ENCODE measurements around the gene TM4SF20.
"Not testable (repeated sequence)": the region's sequence is repeated elsewhere in the genome, so short reads cannot be mapped to it uniquely, and the experiment has no call there.

Gene TM4SF20

DNA sequence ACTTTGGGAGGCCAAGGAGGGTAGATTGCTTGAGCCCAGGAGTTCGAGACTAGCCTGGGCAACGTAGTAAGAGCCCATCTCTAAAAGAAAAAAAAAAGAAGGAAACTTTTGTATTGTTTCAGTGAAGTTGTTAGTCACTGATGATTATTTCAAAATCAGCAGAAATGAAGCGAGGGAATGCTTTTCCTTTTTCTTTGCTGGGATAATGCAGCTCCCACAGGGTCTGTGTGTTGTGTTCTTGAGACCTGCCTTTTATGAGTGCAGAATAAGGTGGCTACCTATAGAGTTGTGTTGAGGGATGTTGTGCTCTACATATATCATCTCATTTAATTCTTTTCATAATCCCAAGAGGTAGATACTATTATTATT is 11.7 kb downstream of the TM4SF20 start:
- no peak for DNase-seq (ENCODE audit: low read depth, low spot score)

DNA sequence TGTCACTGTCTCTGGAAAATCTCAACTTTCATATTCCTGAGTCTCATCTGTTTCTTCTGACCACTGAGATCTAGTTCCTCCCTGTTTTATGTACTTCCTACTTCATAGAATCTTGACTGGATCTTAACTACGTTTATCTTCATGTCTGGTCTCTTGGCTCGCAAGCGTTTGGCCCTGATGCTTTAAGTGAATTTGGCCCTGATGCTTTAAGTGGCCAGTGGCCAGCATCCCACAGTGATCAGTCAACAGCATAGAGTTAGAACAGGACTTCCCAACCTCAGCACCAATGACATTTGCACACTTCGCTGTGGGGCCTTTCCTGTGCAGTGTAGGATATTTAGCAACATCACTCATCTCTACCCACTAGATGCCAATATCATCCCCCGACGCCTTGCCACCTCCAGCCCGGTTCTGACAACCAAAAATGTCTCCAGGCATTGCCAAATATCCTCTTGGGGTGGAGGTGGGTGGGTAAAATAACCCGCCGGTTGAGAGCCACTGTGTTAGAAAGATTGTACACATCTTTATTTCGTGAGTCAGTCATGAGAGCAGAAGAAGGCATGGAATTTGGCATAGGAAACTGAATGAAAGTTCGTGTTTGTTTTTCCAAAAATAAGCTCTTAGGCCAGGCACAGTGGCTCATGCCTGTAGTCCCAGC is 12.2 kb downstream of the TM4SF20 start:
- no peak for DNase-seq (ENCODE audit: low read depth, low spot score)

GRCh38 chr2:227365833-227366232 is 13.3 kb downstream of the TM4SF20 start:
- DNase-seq (ENCODE audit: low read depth, low spot score) = no peak

DNA sequence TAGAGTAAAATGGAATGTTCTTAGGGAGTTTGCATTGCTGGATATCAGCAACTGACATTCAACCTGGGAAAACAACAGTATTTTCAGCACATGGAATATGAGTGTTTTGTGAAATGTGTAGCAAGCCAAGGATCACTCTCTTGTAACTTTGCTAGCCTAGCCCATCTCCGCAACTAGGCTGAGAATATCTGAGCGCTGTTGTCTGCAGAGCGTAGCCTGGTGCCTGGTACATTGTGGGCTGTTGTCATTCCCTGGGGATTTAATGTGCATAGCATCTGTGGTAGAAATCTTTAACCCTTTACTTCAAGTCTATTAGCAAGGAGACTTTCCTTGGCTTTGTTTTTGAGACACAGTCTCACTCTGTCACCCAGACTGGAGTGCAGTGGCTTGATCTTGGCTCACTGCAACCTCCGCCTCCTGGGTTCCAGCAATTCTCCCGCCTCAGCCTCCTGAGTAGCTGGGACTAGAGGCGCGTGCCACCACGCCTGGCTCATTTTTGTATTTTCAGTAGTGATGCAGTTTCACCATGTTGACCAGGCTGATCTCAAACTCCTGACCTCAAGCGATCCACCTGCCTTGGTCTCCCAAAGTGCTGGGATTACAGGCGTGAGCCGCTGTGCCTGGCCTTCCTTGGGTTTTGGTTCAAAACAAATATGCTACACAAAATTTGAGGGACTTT is 14.4 kb downstream of the TM4SF20 start:
- not testable (repeated sequence) for DNase-seq (ENCODE audit: low read depth, low spot score)

DNA sequence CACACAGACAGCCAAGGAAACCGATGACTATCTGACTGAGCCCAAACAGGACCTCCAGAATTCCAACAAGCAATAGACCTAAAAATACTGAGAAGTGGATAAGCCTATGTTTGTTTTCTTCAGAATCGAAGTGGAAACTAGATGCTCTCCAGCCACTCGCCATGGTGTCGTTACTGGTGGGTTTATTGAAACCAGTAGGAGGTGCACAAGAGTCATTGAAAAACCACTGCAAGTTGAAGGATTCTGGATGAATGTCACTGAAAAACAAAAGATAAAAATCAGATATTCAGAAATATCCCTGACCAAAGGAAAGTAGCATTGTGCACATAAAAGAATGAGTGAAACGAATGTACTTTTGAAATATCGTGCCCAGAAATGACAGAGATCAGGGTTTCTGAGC is 15.3 kb downstream of the TM4SF20 start:
- no peak for DNase-seq (ENCODE audit: low read depth, low spot score)

- no peak for DNase-seq (ENCODE audit: low read depth, low spot score)
These were observed 18.8 kb downstream of the TM4SF20 start for GRCh38 chr2:227360351-227360750.

DNA sequence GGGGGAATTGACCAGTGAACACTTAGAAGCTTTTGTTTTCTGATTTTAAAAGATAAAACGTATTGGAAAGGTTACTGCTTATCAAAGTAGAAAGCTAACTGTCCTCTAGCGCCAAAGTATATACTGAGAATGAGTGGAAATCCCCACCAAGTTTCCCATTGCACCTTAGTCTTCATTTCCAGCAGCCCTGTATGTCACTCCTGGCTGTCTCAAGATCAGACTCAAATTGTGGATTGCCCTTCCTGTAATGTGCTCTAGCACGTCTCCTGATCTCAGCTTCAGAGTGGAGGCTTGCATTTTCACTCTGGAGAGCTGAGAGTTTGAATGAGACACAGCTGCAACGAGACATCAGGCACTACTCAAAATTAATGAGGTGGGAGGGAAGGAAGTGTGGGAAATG is 27.5 kb downstream of the TM4SF20 start:
- DNase-seq (ENCODE audit: low read depth, low spot score) = no peak

- DNase-seq (ENCODE audit: low read depth, low spot score) = no peak
These were observed 29.0 kb downstream of the TM4SF20 start for GRCh38 chr2:227349989-227350612.

GRCh38 chr2:227348324-227348723 is 30.8 kb downstream of the TM4SF20 start:
- DNase-seq (ENCODE audit: low read depth, low spot score) = no peak

DNA sequence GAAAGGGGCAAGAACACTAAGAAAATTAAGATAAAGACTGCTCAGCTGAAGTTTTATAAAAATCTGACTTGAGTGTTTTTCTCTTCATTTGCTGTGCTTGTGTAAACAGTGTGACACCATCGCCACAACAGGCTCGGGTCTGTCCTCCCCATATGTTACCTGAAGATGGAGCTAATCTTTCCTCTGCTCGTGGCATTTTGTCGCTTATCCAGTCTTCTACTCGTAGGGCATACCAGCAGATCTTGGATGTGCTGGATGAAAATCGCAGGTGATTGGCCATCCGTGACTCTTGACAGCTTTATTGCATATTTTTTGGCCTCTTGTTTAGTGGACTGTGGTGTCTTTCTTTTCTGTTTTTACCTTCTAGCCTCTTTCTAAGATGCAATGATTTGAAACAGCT is 32.0 kb downstream of the TM4SF20 start:
- DNase-seq (ENCODE audit: low read depth, low spot score) = no peak

DNA sequence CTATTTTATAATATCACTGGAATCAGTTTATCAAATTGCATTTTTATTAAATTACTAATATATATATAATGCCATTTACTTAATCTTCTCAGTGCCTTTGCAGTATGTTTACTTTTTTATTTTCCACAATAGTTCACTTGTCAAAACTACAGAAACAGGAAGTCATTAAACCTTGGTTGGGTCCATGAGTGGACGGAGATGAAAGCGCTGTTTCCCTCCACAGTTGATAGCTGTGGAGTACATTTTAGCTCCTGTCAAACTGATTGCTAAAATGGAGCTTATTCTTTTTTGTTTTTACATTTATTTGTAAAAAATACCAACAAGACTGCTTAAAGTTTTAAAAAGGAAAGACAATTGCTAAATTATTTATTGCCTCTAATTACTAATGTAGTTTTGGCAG is 34.9 kb downstream of the TM4SF20 start:
- DNase-seq (ENCODE audit: low read depth, low spot score) = no peak

DNA sequence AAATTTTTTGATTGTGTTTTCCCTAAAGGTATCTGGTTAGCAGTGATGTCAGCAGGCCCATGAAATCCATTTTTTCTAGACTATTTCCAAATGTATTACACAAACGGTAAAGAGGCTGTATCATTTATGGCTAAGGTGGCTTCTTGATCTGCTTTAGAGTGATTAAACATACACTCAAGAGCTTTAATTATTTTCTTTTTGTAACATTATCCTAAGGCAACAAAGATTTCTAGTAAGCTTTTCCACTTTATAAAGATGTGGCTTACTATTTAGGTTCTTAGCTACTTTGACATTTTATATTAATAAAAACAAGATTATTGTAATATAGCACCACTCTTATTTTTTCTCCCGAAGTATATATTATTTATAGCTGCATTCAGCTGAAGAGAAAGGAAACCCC is 37.6 kb downstream of the TM4SF20 start:
- DNase-seq (ENCODE audit: low read depth, low spot score) = no peak

DNA sequence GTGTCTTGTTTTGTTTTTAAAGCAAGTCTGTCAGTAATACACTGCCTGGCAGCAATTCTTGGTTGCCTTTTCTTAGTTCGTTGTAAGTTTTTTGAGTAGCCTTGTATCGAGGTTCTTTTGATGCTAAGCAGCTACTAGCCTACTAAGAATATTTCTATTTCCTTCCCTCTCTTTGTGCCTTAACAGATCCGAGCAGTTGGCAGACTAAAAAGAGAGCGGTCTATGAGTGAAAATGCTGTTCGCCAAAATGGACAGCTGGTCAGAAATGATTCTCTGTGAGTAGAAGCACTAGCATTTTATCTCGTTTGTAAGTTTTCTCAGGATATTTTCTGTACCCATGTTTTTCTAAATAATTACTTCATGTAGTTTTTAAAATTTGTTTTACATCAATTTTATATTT is 39.0 kb downstream of the TM4SF20 start:
- no peak for DNase-seq (ENCODE audit: low read depth, low spot score)

- DNase-seq (ENCODE audit: low read depth, low spot score) = no peak
These were observed 40.0 kb downstream of the TM4SF20 start for GRCh38 chr2:227339098-227339599.

- no peak for DNase-seq (ENCODE audit: low read depth, low spot score)
These were observed 41.7 kb downstream of the TM4SF20 start for GRCh38 chr2:227337442-227337841.

GRCh38 chr2:227335713-227336112 is 43.4 kb downstream of the TM4SF20 start:
- no peak for DNase-seq (ENCODE audit: low read depth, low spot score)

- DNase-seq (ENCODE audit: low read depth, low spot score) = no peak
These were observed 52.3 kb downstream of the TM4SF20 start for GRCh38 chr2:227326783-227327182.

DNA sequence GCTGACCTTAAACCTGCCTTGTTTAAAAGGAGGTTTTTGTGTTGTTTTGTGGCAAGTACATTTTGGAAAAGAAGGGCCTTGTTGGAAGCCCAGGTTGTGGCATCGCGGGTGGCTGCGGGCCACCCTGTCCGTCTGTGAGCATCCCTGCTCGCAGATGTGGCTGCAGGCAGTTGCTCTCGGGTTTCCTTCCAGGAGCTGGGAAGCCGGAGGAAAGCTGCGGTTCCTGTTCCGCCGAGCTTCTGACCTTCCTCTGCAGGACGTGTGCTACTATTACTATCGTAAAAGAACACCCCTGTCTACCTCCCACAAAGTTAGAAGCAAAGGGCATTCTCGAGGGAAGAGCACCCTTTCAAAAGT is 53.3 kb downstream of the TM4SF20 start:
- no peak for DNase-seq (ENCODE audit: low read depth, low spot score)

DNA sequence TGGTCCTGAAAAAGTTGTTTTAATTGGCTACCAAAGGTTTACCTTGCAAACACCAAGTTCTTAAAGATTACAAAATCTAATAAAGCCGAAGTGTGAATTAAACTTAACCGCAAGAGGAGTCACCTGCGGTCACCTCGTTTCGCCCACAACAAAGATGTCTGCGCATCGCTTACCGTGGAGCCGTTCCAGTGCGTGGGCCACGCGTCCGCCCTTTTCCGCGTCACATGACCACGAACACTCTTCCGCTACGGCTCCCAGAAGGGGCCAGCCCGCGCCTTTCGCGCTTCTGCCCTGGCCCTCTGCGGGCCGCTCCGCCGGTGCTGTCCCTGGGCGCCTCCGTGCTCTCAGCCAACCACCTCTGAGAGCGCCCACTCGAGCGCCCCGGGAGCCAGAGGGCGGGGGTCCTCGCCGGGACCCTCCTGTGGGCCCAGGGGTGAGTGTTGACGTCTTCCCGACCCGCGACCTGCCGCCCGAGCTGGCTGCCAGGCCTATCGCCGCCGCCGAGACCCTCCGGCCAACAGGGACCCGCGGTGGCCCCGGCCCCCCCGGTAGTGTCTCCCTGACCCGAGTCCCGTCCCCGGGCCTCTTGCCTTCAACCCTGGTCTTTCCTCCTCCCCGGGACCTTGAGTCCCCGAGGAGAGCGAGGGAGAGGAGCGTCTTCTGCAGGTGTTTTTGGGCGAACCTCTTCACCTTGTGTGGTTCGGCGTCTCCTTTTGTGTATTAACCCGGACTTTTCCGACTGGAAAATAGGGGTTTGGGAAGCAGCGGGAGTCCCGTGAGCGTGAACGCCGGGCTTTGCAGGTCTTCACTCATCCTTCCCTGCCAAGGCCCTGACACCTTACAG is 53.9 kb downstream of the TM4SF20 start, which contains the start of gene MFF:
MFF (plus strand) TSS at position 257 of the 844 bp plus-strand sequence. CDS start 5,415 bp downstream, outside the sequence.
- DNase-seq (ENCODE audit: low read depth, low spot score) = peak; percentile 67

GRCh38 chr2:227324642-227324994 is 54.5 kb downstream of the TM4SF20 start:
- DNase-seq (ENCODE audit: low read depth, low spot score) = no peak

DNA sequence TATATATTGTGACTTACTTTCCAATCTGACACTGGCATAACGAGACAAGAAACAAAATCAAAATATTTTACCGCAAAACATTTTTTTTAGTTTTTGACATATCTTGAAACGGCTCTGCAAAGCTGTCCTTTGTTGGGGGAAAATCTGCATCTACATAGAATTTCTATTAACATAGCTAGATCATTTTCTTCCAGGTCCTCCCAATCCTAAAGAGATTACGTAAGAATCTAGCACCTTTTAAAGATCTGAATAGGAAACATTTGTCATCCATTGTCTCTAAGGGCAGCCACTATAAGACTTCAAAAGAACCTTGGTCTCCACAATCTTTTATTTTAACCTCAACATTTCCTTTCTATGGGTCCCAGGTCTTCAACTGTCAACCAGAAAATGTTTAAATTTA is 55.3 kb downstream of the TM4SF20 start:
- no peak for DNase-seq (ENCODE audit: low read depth, low spot score)
